Limb (tissue), 2 donors: ENCODE data around the gene FAM169A.
"Not testable (repeated sequence)": the region's sequence is repeated elsewhere in the genome, so short reads cannot be mapped to it uniquely, and the experiment has no call there.

Source experiments
- DNase-seq, 2 donors: peaks; one replicate each; pipeline ENCODE4 v3.0.0-alpha.2; 2016; ENCODE audit errors: extremely low spot score in 2 of 2

Gene FAM169A

GRCh38 chr5:74869414-74869813 is 3.2 kb upstream of the FAM169A start:
- not testable (repeated sequence) for DNase-seq

DNA sequence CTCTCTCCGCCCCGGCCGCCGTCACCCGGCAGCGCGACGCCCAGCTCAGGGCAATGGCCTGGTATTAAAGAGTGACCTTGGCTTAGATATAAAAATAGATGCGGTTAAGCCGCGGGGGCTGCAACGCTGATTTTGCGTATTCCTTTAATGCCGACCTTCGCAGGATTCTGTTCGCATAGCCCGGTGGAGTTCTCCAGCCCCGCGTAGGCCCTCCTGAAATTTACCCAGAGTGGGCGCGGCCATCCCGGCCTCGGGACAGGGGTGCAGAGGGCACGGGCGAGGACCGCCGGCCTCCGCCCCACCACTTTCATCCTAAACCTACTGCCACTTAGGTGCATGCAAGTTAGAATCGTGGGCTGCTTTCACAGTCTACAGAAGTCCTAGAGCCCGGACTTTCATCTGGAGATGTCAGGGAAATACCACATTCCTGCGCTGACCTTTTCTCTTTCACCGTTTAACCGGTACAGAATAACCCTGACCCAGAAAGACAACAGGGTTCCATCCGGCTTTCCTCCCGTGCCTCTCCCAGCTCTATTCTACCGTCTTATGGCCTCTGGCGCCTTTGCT is 492 bp upstream of the FAM169A start:
- DNase-seq = no peak

DNA sequence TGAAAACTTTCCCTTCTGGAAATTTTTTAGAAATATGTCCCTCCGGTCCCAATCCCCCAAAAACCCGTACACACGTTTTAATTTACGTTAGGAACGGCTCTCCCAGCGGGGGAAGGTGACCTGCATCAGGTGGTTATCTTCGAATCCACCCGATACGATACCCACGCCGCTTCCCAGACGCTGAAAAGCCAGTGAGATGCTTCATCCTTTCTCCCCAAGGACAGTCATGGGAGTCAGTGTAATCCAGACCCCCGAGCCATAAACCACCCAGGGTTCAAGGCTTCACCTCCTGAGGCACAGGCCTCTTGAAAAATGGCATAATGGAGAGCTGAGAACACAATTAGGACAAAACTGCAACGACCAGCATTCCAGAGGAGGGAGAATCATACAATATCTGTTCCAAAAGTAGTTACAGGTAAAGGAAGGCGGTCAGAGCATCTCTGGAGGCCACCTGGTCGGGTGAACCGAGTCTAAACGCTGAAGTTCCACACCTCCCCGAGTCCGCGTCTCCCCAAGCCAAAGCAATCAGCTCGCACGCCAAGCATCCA is 857 bp downstream of the FAM169A start:
- peak in 1 of 2 donors; percentile 43 for DNase-seq

GRCh38 chr5:74864823-74865222 is 1.4 kb downstream of the FAM169A start:
- DNase-seq = no peak

GRCh38 chr5:74863726-74864125 is 2.5 kb downstream of the FAM169A start:
- DNase-seq = no peak

- DNase-seq = no peak
Measured at GRCh38 chr5:74862221-74862620, 4.0 kb downstream of the FAM169A start.

DNA sequence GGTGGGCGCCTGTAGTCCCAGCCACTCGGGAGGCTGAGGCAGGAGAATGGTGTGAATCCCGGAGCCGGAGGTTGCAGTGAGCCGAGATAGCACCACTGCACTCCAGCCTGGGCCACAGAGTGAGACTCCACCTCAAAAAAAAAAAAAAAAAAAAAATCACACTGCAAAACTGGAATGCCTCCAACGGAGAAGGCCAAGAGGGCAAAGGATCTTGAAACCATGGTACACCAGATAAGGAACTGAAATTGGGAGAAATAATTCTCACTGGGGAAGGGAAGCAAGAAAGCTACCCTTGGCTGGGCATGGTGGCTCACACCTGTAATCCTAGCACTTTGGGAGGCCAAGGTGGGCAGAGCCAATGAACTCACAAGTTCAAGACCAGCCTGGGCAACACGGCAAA is 9.2 kb downstream of the FAM169A start:
- DNase-seq = not testable (repeated sequence)

DNA sequence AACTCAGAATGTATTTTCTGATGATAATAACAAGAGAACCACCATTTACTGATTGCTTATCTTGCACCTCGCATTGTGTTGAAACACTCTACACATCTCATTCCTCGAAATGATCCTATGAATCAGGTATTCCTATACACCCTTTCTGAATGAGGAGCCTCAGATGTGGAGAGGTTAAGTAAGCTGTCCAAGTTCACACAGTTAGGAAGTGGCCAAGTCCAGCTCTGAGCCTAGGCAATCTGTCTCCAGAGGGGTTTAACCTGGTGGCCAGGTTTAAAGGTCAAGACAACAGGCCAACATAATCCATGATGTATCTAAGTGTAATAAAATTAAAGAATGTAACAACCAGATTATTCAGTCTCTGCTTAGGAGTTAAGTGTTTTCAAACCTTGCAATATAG is 12.9 kb downstream of the FAM169A start:
- DNase-seq = no peak

DNA sequence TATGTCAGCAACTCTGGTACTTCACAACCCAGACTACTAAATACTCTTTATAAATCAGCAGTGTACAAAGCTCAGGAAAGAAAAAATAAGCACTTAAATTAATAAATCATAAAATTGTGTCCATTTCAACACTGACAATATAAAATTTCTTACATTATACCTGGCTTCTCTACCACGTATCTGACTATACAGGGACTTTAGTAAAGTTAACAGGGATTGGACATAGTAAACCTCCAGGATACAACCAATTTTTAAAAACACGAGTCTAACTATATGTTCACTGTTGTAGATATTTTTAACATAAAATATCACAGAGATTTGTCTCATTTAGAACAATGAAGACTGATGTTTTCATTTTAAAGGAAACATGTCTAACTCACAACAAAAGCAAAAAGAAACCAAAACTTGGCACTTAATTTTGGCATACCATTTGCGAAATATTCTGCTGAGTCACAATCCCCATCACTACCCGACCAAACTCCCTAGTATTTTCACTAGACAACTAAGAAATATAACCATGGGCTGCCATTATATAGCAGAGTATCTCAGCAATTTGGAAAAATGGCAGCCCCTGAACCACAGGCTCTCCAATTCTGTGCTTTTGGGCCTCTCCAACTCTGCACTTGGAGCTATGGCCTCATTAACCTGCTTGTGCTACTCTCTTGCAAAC is 14.4 kb downstream of the FAM169A start:
- DNase-seq = no peak

- DNase-seq = no peak
Measured at GRCh38 chr5:74850789-74851425, 15.3 kb downstream of the FAM169A start.

DNA sequence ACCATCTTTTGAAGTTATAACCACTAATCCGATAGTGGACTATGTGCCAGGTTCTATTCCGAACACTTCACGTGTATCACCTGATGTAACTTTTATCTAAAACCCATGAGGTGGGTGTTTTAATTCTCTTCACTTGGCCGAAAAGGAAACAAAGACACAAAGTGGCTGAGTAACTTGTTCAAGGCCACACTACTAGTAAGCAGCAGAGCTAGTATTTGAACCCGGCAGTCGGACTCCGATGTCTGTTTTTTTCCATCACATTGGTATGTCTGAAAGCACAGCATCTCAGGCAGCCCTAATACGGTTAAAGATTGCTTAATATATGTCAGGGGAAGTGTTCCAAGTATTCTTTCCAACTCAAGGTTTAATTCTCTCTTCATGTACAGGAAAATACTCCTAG is 16.2 kb downstream of the FAM169A start:
- no peak for DNase-seq

GRCh38 chr5:74848553-74849025 is 17.6 kb downstream of the FAM169A start:
- no peak for DNase-seq

- no peak for DNase-seq
Measured at GRCh38 chr5:74839229-74839628, 27.0 kb downstream of the FAM169A start.

GRCh38 chr5:74838262-74838661 is 27.9 kb downstream of the FAM169A start:
- DNase-seq = no peak

DNA sequence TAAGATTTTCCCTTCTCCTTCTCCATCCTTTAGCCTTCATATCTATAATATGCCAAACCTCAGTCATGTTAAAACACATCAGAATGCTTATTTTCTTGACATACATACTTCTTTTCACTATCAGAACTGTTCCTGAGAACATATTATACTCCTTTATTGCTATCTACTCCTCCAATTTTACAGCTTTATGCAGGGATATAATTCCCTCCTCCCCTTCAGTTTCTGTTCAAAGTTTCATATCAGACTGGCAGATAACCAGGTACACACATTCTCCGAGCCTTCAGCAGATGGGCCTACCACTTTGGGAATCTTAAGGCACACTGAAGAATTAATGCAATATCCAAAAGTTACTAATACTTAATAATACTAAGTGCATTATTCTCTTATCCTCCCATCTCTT is 29.1 kb downstream of the FAM169A start:
- no peak for DNase-seq

DNA sequence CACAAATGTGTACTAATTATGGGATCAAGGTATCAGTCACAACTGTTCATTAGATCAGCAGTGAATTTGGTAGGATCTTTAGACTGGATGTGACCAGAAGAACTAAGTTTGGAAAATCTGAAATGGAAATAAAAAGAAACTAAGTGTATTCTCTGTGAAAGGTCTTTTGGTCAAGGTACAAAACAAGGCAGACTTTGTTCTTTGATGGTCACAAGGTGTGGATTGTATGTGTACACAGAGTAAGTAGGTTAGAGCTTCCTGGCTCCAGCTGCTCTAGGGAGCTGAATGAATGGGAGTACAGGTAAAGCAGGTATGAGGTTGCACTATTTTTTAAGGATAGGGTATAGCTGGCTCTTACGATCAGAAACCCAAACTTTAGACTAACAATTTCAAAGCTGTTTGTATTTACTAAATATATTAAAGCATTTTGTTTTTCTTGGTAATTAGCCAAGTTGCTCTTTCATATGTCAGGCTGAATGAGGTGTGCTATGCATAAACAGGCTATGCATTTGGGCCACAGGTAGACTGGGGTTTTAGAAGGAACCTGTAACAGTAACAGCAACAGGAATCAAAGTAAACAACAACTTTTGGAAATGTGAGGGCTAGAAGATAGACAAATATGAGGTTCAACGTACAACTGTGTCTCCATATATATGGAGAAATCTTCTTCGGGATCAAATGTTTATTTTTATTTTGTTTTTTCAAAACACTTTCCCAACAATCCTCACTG is 32.5 kb downstream of the FAM169A start:
- no peak for DNase-seq

- DNase-seq = no peak
Measured at GRCh38 chr5:74829413-74829812, 36.8 kb downstream of the FAM169A start.

GRCh38 chr5:74822288-74822687 is 43.9 kb downstream of the FAM169A start:
- no peak for DNase-seq

GRCh38 chr5:74816875-74817274 is 49.3 kb downstream of the FAM169A start:
- DNase-seq = no peak

- DNase-seq = no peak
Measured at GRCh38 chr5:74810915-74811314, 55.3 kb downstream of the FAM169A start.

- no peak for DNase-seq
Measured at GRCh38 chr5:74801941-74802340, 64.2 kb downstream of the FAM169A start.

- DNase-seq = no peak
Measured at GRCh38 chr5:74801197-74801596, 65.0 kb downstream of the FAM169A start.
